Effector memory CD4-positive, alpha-beta T cell (primary cell): ENCODE results near the gene SMC4.

Source experiments
- DNase-seq, 3 donors: peaks; one replicate each; pipeline ENCODE4 v3.0.0-alpha.2; 2020
- H3K27ac ChIP-seq: 2 replicates; pipeline ENCODE4 v1.7.0; 2013; ENCODE audit warnings: mild to moderate bottlenecking, low read length, moderate library complexity; ENCODE audit not compliant: insufficient read depth, poor library complexity, severe bottlenecking
- H3K27me3 ChIP-seq: replicated peaks from 2 replicates; pipeline ENCODE4 v1.7.0; 2013; ENCODE audit warnings: mild to moderate bottlenecking, low read length; ENCODE audit not compliant: insufficient read depth, control insufficient read depth, poor library complexity, severe bottlenecking
- H3K36me3 ChIP-seq: 2 replicates; pipeline ENCODE4 v1.7.0; 2013; ENCODE audit warnings: mild to moderate bottlenecking, low read length, moderate library complexity; ENCODE audit not compliant: control insufficient read depth, insufficient read depth
- H3K4me1 ChIP-seq: 2 replicates; pipeline ENCODE4 v1.7.0; 2013; ENCODE audit warnings: low read length, mild to moderate bottlenecking; ENCODE audit not compliant: control insufficient read depth, insufficient read depth, poor library complexity, severe bottlenecking
- H3K4me3 ChIP-seq: 2 replicates; pipeline ENCODE4 v1.7.0; 2013; ENCODE audit warnings: low read length, low read depth, mild to moderate bottlenecking; ENCODE audit not compliant: insufficient read depth, poor library complexity, severe bottlenecking
- H3K9me3 ChIP-seq: 2 replicates; pipeline ENCODE4 v1.7.0; 2013; ENCODE audit warnings: mild to moderate bottlenecking, low read length, moderate library complexity; ENCODE audit not compliant: control insufficient read depth

SMC4 gene

GRCh38 chr3:160393346-160394008 is 6.0 kb upstream of the SMC4 start:
- Histone ChIP-seq H3K9me3 (no peaks in the 10 kb centered on the region), H3K27me3 (no peaks in the 10 kb centered on the region), H3K27ac (no peak overlapping the region), H3K4me1 (peaks cover 3% of the 10 kb centered on the region), H3K36me3 (no peaks in the 10 kb centered on the region), H3K4me3 (no peak overlapping the region)
- DNase-seq, result no peak

DNA sequence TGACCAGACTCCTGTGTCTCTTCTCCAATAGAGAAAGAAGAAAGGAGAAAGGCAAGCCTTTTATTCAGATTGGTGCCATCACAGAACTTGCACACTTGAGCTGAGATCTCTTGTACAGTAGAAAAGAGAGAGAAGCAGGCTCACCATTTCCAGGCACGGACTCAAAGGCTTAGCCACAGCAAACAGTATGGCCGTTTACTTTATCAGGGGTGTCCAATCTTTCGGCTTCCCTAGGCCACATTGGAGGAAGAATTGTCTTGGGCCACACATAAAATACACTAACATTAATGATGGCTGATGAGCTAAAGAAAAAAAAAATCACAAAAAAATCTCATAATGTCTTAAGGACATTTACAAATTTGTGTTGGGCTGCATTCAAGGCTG is 5.4 kb upstream of the SMC4 start:
- H3K4me1 ChIP-seq, result peaks cover 7% of the 10 kb centered on the region
- no peaks in the 10 kb centered on the region for H3K36me3 ChIP-seq
- no peak overlapping the region for H3K4me3 ChIP-seq
- no peak for DNase-seq
- H3K9me3 ChIP-seq, result no peaks in the 10 kb centered on the region
- no peak overlapping the region for H3K27ac ChIP-seq
- H3K27me3 ChIP-seq, result no peaks in the 10 kb centered on the region

DNA sequence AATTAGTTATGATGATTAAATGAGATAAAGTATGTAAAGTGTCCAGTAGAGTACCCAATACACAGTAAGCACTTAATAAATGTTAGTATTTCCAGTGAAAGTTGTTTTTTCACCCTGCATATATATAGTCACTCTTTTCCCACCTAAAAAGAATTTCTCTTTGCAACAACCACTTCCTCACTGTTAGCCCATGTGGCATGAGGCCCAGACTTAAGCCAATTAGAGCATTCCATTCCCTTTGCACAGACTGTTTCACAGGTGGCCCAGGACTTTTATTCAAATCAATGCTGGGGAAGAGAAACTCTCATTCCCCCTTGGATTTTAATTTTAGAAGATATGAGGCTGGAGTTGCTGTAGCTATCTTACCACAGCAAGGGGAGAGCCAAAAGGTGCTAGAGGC is 4.2 kb upstream of the SMC4 start:
- peaks cover 7% of the 10 kb centered on the region for H3K4me1 ChIP-seq
- H3K4me3 ChIP-seq, result no peak overlapping the region
- DNase-seq, result no peak
- H3K27ac ChIP-seq, result no peak overlapping the region
- H3K27me3 ChIP-seq, result no peaks in the 10 kb centered on the region
- no peaks in the 10 kb centered on the region for H3K36me3 ChIP-seq
- no peaks in the 10 kb centered on the region for H3K9me3 ChIP-seq

DNA sequence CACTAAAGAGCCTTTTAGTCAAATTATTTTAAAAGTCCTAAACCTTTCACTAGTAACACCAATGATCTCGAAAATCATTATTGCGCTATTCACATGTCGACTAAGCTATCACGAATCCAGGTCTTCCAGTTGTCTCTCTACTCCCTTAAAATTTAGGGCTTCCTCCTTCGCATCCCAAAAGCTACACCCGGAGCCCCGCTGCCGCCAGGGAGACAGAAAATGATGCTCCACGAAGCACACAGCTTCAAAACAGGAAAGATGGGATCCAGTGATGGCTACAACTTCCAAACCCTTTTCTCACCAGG is 678 bp upstream of the SMC4 start:
- DNase-seq, result no peak
- Histone ChIP-seq H3K9me3 (no peaks in the 10 kb centered on the region), H3K36me3 (no peaks in the 10 kb centered on the region), H3K4me3 (peak overlapping the region; percentile 93), H3K4me1 (peaks cover 12% of the 10 kb centered on the region), H3K27me3 (peaks cover 1% of the 10 kb centered on the region), H3K27ac (peak overlapping the region; percentile 91)

DNA sequence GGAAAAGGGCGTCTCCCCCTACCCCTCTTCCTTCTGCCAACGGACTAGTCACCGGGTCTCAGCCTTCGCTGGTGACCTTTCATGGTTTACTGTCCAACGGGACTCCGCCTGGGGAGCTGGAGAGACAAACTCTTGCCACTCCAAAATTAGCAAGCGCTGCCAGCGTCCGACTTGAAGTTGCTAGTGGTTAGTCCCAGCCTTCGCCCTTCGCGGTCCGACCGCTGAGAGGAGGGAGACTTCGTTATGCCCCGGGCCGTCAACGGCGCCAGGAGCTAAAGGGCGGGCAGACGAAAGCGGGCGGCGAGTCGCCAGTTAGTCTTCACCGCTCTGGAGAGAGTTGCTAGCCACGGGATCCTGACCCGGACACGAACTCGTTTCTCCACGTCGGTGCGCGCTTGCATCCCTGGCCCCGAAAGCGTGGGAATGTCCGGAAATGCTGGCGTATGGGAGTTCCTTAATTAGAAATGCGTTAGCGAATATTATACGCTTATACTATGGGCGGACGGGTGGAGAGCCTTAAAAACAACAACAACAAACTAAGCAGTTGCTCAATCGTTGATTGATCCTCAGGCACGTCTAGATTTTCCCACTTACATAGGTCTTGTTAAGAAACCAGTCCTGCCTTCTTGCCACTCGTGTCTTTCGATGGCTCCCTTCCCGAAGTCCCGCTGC is 716 bp downstream of the SMC4 start:
- Histone ChIP-seq H3K36me3 (no peaks in the 10 kb centered on the region), H3K9me3 (no peaks in the 10 kb centered on the region), H3K4me3 (peak overlapping the region; percentile 93), H3K27me3 (peaks cover 4% of the 10 kb centered on the region), H3K27ac (peak overlapping the region; percentile 91), H3K4me1 (peaks cover 12% of the 10 kb centered on the region)
- peak; percentile 2 to 22 (median 13) for DNase-seq

- Histone ChIP-seq H3K9me3 (no peaks in the 10 kb centered on the region), H3K4me1 (peaks cover 14% of the 10 kb centered on the region), H3K36me3 (no peaks in the 10 kb centered on the region), H3K4me3 (peak overlapping the region; percentile 93), H3K27me3 (peaks cover 4% of the 10 kb centered on the region), H3K27ac (peak overlapping the region; percentile 91)
- DNase-seq, result peak in 1 of 3 donors; percentile 3
Measured at GRCh38 chr3:160400702-160401150, 1.3 kb downstream of the SMC4 start.

- Histone ChIP-seq H3K4me3 (peak overlapping the region; percentile 93), H3K27ac (peak overlapping the region; percentile 39), H3K27me3 (peaks cover 4% of the 10 kb centered on the region), H3K4me1 (peaks cover 14% of the 10 kb centered on the region), H3K9me3 (no peaks in the 10 kb centered on the region), H3K36me3 (no peaks in the 10 kb centered on the region)
- DNase-seq, result no peak
Measured at GRCh38 chr3:160401291-160402095, 2.0 kb downstream of the SMC4 start.

DNA sequence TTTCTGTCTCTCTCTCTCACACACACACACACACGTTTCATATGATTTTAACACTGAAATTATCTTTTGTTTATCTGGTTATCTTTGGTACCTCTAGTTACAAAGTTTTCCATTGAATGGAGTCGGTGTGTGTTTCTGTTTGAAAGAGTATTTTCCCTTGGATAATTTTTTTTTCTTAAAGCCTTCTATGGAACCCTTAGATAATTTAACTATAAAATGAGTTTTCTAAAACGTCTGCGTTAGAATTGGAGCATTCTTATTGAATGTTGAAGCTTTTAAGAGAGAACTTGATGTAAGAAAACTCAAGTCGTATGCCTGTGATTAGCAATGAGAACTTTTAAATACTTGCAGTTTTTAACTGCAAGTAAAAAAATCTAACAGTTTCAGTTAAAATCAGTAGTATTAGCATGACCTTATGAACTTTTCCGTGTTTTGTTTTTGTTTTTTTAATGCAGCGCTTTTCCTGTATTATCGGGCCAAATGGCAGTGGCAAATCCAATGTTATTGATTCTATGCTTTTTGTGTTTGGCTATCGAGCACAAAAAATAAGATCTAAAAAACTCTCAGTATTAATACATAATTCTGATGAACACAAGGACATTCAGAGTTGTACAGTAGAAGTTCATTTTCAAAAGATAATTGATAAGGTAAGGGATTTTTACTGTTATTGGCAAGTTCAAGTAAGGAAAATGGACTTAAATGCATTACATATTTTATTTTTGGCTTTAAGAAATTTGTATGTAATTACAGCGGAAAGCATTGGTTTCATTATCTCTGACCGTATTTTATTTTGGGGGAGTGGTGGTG is 3.0 kb downstream of the SMC4 start:
- peak overlapping the region; percentile 25 for H3K4me3 ChIP-seq
- H3K27me3 ChIP-seq, result peaks cover 4% of the 10 kb centered on the region
- no peaks in the 10 kb centered on the region for H3K9me3 ChIP-seq
- H3K36me3 ChIP-seq, result no peaks in the 10 kb centered on the region
- no peak overlapping the region for H3K27ac ChIP-seq
- DNase-seq, result no peak
- peaks cover 14% of the 10 kb centered on the region for H3K4me1 ChIP-seq

DNA sequence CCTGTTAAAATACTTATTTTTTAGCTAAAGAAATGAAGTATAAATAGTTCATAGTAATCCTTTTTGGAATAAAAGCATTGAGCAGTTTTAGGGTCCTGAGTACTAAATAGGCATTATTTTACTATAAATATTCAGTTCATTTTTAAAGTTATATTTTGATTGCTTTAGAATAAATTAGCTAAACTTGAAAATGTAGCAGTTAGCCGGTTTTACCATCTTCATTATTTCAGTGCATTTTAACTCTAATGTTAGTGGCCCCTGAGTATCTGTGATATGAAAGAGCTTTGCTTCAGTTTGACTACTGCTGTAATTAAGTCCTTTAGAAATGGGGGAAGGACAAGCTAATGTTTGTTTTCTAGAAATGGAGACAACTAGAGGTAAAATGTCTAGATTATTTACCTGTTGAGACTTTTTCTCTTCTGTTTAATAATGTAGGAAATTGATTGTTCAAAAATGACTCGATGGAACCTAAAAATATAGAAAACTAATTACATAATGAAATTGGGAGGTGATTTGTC is 3.6 kb downstream of the SMC4 start:
- H3K36me3 ChIP-seq, result no peaks in the 10 kb centered on the region
- no peak for DNase-seq
- H3K27me3 ChIP-seq, result peaks cover 4% of the 10 kb centered on the region
- peaks cover 14% of the 10 kb centered on the region for H3K4me1 ChIP-seq
- H3K4me3 ChIP-seq, result peak overlapping the region; percentile 25
- H3K9me3 ChIP-seq, result no peaks in the 10 kb centered on the region
- no peak overlapping the region for H3K27ac ChIP-seq
